Type B pancreatic cell (in vitro differentiated cells): ENCODE results near the gene DZIP1L. TPM values are rescaled to one million over a fixed set of nuclear protein-coding genes. Genes with fewer than 3 reads are reported as not detected.
A peak's percentile ranks its signal among the peaks of the same experiment; 100 is the strongest.
"Not testable (repeated sequence)": the region's sequence is repeated elsewhere in the genome, so short reads cannot be mapped to it uniquely, and the experiment has no call there.

Experiments
- DNase-seq: peaks from one replicate; pipeline ENCODE4 v3.0.0; 2021; ENCODE audit warnings: mixed read lengths; ENCODE audit not compliant: unreplicated experiment; ENCODE audit errors: extremely low spot score
- H3K27ac Mint-ChIP-seq: 2 replicates; pipeline ENCODE4 v1.8.0; 2021; ENCODE audit warnings: mild to moderate bottlenecking, mixed read lengths
- H3K27me3 Mint-ChIP-seq: 2 replicates; pipeline ENCODE4 v1.8.0; 2021; ENCODE audit warnings: mixed read lengths
- H3K36me3 Mint-ChIP-seq: 2 replicates; pipeline ENCODE4 v1.8.0; 2021; ENCODE audit warnings: mixed read lengths
- H3K4me1 Mint-ChIP-seq: one replicate; pipeline ENCODE4 v1.8.0; 2021; ENCODE audit warnings: mixed read lengths; ENCODE audit not compliant: unreplicated experiment
- H3K4me3 Mint-ChIP-seq: 2 replicates; pipeline ENCODE4 v1.8.0; 2021; ENCODE audit warnings: mild to moderate bottlenecking, mixed read lengths
- H3K9me3 Mint-ChIP-seq: 2 replicates; pipeline ENCODE4 v1.8.0; 2021; ENCODE audit warnings: mixed read lengths
- CTCF ChIP-seq: fragments of 200-600 bp; sonication (generic); conservative IDR thresholded peaks from 2 replicates; pipeline ENCODE4 v1.5.0; 2021; ENCODE audit warnings: antibody characterized with exemption, mild to moderate bottlenecking
- long read RNA-seq: library from polyadenylated mRNA; unstranded; transcript quantifications from one replicate; pipeline ENCODE4 v2.0.0, GENCODE V29; 2020
- total RNA-seq: library from RNA; stranded (reverse); gene quantifications from 2 replicates; pipeline ENCODE4 v1.2.1, GENCODE V29; 2021; ENCODE audit warnings: low replicate concordance

DZIP1L gene
- 3.2 and 17.8 TPM in 2 replicates for total RNA-seq
- long read RNA-seq, partial matches to known transcripts, result 0 of 1 reads
- long read RNA-seq, other reads (novel, unspliced or antisense), result 1 of 1 reads

- peaks cover 17% of the 10 kb centered on the region for H3K4me1 Mint-ChIP-seq
- H3K4me3 Mint-ChIP-seq, result peak within 1 kb of the TSS; percentile 94
- peak; percentile 76 for DNase-seq
- H3K27me3 Mint-ChIP-seq, result peaks cover 19% of the 10 kb centered on the region
- H3K9me3 Mint-ChIP-seq, result no peaks in the 10 kb centered on the region
- peak; percentile 68 for TF ChIP-seq CTCF
- H3K27ac Mint-ChIP-seq, result peak within 1 kb of the TSS; percentile 86
- peaks cover 3% of the 10 kb centered on the region for H3K36me3 Mint-ChIP-seq
Observed at GRCh38 chr3:138114988-138115971, at the start of gene DZIP1L. Gene DZIP1L, minus strand, starts transcription at chr3:138115608. Its CDS starts 11,637 bp downstream, at chr3:138103971.

GRCh38 chr3:138165061-138165460 is 49.7 kb upstream of the DZIP1L start:
- Mint-ChIP-seq H3K36me3 (peaks cover 44% of the 10 kb centered on the region), H3K4me3 (no peak overlapping the region), H3K9me3 (no peaks in the 10 kb centered on the region), H3K4me1 (no peaks in the 10 kb centered on the region), H3K27me3 (no peaks in the 10 kb centered on the region), H3K27ac (no peak overlapping the region)
- TF ChIP-seq CTCF, result no peak
- no peak for DNase-seq

- H3K36me3 Mint-ChIP-seq, result peaks cover 12% of the 10 kb centered on the region
- H3K4me3 Mint-ChIP-seq, result no peak overlapping the region
- H3K4me1 Mint-ChIP-seq, result no peaks in the 10 kb centered on the region
- TF ChIP-seq CTCF, result no peak
- peaks cover 11% of the 10 kb centered on the region for H3K9me3 Mint-ChIP-seq
- no peak for DNase-seq
- H3K27me3 Mint-ChIP-seq, result no peaks in the 10 kb centered on the region
- H3K27ac Mint-ChIP-seq, result no peak overlapping the region
Observed at GRCh38 chr3:138157743-138158142, 42.3 kb upstream of the DZIP1L start.

- Mint-ChIP-seq H3K4me1 (no peaks in the 10 kb centered on the region), H3K9me3 (peaks cover 11% of the 10 kb centered on the region), H3K27me3 (no peaks in the 10 kb centered on the region), H3K4me3 (no peak overlapping the region), H3K27ac (no peak overlapping the region), H3K36me3 (no peaks in the 10 kb centered on the region)
- no peak for TF ChIP-seq CTCF
- no peak for DNase-seq
Observed at GRCh38 chr3:138154534-138154933, 39.1 kb upstream of the DZIP1L start.

GRCh38 chr3:138148503-138148902 is 33.1 kb upstream of the DZIP1L start:
- H3K4me3 Mint-ChIP-seq, result no peak overlapping the region
- peaks cover 2% of the 10 kb centered on the region for H3K9me3 Mint-ChIP-seq
- no peaks in the 10 kb centered on the region for H3K4me1 Mint-ChIP-seq
- H3K36me3 Mint-ChIP-seq, result no peaks in the 10 kb centered on the region
- H3K27ac Mint-ChIP-seq, result no peak overlapping the region
- no peaks in the 10 kb centered on the region for H3K27me3 Mint-ChIP-seq
- no peak for TF ChIP-seq CTCF
- DNase-seq, result no peak

- H3K4me3 Mint-ChIP-seq, H3K4me1 Mint-ChIP-seq, H3K27me3 Mint-ChIP-seq, H3K27ac Mint-ChIP-seq, H3K9me3 Mint-ChIP-seq, DNase-seq, H3K36me3 Mint-ChIP-seq: not testable (repeated sequence)
Observed at GRCh38 chr3:138142181-138142580, 26.8 kb upstream of the DZIP1L start.
